Fibroblast of skin of scalp (primary cell): ENCODE data around the gene OAS2.

ENCODE experiments used
- DNase-seq: peaks from one replicate; pipeline ENCODE4 v3.0.0-alpha.2; 2013

OAS2 gene

DNA sequence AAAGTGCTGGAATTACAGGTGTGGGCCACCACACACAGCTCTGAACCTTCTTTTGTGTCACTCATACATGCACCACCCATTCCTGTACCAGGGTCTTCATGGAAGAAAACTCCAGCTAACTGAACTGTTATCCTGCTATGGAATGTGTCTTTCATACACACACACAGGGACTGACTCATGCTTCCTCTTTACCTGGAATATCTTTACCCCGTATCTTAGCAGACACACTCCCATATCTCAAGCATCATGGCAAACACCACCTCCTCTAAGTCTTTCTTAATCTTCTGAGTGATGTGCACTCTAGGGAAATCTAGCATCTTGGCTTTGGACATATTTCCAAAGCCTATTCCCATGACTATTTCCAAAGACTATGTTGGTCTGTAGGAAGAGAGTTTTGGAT, 43.2 kb downstream of the OAS2 start:
- DNase-seq = no peak

GRCh38 chr12:113022563-113023297, 44.4 kb downstream of the OAS2 start:
- no peak for DNase-seq

DNA sequence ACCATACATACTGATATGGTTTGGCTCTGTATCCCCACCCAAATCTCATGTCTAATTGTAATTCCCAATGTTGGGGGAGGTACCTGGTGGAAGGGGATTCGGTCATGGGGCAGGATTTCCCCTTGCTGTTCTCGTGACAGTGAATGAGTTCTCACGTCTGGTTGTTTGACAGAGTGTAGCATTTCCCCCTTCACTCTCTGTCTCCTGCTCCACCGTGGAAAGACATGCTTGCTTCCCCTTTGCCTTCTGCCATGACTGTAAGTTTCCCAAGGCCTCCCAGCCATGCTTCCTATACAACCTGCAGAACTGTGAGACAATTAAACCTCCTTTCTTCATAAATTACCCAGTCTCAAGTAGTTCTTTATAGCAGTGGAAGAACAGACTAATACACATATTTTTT, 49.4 kb downstream of the OAS2 start:
- DNase-seq = no peak

DNA sequence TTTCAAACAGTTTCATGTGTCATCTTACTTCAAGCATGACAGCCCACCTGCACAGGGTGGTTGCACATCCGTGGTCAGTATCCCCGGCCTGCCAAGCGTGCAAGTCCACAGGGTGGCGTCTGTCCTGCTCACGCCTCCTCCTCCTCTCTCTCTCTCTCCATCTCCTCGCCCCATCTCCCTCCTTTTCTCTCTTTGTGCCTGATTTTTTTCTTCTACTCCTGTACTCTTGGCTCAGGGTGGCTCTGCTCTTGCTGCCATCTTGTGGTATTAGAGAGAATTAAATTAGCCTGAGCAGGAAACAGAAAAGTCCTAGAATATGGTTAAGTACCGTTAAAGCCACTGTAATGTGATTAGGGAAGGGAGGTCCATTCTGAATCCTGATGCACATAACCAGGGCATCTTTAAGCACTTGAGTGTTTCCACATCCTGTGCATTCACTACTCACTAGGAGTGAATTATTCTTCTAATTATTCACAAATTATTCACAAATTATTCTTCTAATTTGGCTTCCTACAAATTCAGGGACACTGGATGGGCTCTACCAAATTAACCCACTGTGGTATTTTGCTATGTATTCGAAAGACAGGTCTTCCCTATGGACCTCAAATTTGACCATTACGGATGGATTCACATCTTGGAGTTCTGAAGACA, 52.7 kb downstream of the OAS2 start:
- peak; percentile 58 for DNase-seq

DNA sequence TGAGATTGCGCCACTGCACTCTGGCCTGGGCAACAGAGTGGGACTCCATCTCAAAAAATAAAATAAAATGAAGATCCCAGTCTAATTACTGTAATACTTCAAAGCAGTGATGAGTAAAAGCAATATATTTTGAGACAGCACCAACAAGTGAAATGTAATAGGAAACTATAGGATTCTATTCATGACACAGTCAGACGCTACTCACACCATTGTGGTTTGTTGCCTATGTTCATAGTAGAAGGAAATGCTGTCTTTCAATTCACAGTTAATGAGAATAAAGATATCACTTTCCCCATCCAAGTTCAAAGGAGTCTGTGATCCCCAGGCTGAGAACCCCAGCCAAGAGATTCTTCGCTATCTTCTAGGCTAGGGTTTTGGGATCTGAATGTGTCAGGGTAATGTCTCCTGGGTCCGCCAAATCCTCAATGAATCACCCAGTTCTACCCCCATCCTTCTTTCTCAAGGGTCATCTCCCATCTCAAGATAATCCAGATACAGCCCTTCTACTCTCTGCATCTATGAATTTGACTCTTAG, 61.7 kb downstream of the OAS2 start:
- no peak for DNase-seq

DNA sequence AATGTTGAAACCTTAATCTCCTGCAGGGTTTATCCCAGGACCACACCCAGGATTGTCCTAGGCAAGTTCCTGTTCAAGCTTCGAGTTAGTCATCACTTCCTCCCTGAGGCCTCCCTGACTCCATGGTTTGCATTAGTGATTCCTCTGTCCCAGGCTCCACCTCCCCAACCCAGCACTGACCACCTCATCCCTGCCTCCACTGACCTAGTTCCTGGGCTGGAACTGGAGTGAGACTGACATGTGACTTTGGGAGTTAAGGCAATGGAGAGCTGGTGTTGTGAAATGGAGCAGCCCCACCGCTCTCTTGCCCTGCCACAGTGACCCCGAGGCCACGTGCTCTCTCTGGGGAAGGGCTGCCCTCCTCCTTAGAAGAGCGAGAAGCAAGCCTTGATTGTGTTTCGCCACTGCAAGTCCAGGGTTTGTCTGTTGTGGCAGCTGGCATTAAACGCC, 62.4 kb downstream of the OAS2 start:
- DNase-seq = peak; percentile 34

DNA sequence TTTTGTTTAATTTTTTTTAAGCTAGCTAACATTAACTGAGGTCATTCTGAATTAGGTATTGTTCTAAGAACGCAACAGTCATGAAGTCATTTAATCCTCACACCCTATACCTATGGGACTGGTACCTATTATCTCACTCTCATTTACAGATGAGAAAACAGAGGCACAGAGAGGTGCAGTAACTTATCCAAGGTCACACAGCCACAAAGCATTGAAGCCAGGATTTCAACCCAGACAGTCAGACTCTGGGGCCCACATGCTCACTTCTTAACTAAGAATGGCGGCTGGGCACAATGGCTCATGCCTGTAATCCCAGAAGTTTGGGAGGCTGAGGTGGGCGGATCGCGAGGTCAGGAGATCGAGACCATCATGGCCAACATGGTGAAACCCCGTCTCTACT, 63.2 kb downstream of the OAS2 start:
- DNase-seq = no peak

GRCh38 chr12:113043240-113043639, 64.9 kb downstream of the OAS2 start:
- DNase-seq = no peak

- no peak for DNase-seq
These were observed 66.2 kb downstream of the OAS2 start for GRCh38 chr12:113044516-113044915.

DNA sequence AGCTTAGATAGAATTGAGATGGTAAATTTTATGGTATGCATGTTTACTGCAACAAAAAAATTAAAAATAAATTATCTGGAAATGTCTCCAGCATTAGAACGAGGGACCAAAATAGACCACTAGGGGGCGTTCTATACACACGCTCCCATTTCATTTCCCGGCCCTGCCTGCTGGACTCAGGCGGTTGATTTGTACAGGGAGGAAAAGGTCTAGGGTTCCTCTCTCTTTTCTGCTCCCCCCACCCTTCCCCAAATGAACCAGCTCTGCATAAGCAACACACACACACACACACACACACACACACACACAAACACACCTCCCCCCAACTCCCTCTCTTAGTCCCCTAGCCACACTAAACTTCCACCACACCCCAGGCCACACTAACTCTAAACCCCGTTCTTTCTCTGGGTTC, 70.4 kb downstream of the OAS2 start:
- peak; percentile 60 for DNase-seq

- no peak for DNase-seq
These were observed 71.8 kb downstream of the OAS2 start for GRCh38 chr12:113049976-113050742.

GRCh38 chr12:113050795-113051194, 72.5 kb downstream of the OAS2 start:
- DNase-seq = no peak

DNA sequence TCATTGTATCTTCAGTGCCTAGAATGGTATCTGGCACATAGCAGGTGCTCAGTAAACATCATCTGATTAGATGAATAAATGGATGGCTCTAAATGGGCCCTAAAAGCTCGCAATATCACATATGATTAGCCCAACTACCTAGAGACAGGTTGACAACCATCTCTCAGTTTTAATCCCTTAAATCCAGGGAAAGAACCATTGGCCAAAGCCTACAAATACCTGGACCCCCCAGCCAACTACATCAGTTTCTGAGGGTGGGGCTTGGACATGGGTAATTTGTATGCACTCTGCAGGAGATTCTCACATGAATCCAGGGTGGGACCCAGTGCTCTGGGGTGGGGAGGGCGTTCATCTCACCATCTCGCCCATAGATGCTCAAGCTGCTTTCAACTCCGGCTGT, 73.4 kb downstream of the OAS2 start:
- DNase-seq = no peak

DNA sequence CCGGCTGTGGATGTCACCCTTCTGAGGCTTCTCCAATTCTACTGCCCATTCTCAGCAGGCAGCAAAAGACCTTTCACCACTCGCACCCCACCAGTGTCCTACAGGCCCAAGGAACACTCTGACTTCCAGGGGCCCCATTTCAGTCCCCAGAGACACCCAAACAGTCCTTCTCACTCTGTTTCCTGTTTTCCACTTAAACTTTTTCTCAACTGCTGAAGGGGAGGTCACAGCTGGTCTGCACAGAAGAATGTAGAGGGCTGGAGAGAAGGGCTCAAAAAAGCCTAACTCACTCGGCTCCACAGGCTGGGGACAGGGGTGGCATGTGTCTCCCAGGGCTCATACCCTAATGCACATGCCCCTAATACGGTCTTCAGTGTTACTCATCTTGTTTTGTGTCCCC, 74.0 kb downstream of the OAS2 start:
- no peak for DNase-seq

- DNase-seq = no peak
These were observed 76.7 kb downstream of the OAS2 start for GRCh38 chr12:113054948-113055486.

DNA sequence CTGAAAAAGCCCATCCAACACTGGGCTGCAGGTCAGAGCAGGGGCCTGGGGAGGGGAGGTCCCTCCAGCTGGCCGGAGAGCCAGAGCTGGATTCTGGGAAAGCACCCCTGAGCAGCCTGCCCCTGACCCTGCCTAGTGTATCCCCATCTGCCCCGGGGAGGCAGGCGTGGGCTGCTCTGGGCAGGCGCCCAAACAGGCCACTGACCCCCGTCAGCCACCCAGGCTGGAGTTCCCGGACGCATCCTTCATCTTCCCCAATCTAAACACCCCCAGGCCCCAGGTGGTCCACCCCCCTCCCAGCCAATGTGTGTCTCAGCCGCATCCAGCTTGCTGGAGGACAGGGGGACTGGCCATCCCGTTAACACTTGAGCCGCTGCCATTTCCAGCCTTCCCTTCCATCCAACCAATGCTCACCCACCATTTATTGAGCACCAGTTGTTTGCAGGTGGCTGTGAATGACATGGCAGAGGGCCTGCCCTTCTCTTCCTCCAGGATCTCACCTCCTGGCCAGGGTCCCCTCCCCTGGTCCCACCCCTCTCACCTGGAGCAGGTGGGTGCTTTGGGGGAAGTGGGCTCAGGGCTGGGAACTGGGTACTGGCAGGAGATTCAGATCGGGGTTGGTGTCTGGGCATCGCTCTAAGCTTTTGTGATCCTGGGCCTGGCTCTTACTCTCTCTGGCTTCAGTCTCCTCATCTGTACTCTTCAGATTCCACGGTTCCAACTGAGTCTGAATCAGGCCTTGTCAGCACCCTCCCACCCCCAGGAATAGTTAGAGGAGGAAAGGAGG, 77.5 kb downstream of the OAS2 start:
- DNase-seq = no peak

GRCh38 chr12:113056381-113056630, 78.0 kb downstream of the OAS2 start:
- DNase-seq = no peak

GRCh38 chr12:113056631-113057488, 78.5 kb downstream of the OAS2 start, which contains the start of gene DTX1:
DTX1 (plus strand) TSS chr12:113056730; CDS start chr12:113058193, 1,463 bp downstream.
- DNase-seq = no peak

DNA sequence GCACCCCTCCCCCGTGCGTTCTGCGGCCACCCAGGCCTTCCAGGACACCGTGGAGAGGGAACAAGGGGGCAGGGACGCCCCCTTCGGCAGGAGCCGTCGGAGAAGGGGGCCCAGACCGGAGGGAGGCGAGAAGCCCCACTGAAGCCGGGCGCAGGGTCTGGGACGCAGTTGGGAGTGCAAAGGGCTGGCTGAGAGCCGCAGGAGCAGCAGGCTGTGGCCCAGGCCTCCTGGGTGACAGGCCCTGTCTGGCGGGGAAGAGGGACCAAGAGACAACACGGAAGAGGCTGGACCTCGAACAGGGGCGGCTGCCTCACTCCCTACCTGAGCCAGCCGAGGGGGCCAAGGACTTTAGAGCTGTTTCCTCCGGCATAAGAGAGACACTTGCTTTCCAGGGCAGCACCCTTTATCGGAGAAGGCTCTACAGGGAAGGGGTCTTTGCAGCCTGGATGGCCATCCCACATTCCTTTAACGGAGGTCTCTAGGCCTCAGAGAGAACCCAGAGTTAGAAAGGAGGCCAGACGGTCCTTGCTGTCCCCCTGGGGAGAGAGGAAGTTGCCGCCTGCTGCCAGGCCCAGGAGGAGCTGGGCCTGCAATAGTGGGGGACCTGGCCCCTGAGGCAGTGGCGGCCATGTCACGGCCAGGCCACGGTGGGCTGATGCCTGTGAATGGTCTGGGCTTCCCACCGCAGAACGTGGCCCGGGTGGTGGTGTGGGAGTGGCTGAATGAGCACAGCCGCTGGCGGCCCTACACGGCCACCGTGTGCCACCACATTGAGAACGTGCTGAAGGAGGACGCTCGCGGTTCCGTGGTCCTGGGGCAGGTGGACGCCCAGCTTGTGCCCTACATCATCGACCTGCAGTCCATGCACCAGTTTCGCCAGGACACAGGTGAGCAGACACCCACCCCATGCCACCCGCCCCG, 79.5 kb downstream of the OAS2 start:
- no peak for DNase-seq

GRCh38 chr12:113058553-113058952, 80.2 kb downstream of the OAS2 start:
- DNase-seq = no peak
